Activated CD4-positive, alpha-beta T cell treated with anti-CD3 and anti-CD28 coated beads for 4 hours (primary cell): ENCODE data around the gene CD164.
"Not testable (repeated sequence)": the region's sequence is repeated elsewhere in the genome, so short reads cannot be mapped to it uniquely, and the experiment has no call there.

ENCODE experiments used
- DNase-seq, 2 donors: peaks; one replicate each; pipeline ENCODE4 v3.0.0-alpha.2; 2020

Gene CD164

DNA sequence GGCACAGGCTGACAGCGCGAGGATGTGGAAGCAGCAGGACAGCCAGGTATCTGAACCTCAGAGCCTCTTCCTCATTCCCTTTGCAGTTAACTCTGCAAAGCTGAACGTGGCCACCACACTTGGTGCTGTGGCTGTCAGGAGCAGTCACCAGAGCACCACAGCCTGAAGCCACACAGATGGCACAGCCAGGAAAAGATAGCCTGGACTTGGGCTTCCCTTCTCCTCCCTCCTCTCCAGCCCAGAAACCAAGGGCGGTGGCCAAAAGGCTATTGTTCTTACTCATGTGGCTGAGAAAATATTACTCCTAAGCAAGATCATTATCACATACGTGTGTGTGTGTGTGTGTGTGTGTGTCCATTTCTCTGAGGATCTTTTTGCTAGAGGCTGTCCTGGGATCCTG is 39.8 kb downstream of the CD164 start:
- DNase-seq = no peak

DNA sequence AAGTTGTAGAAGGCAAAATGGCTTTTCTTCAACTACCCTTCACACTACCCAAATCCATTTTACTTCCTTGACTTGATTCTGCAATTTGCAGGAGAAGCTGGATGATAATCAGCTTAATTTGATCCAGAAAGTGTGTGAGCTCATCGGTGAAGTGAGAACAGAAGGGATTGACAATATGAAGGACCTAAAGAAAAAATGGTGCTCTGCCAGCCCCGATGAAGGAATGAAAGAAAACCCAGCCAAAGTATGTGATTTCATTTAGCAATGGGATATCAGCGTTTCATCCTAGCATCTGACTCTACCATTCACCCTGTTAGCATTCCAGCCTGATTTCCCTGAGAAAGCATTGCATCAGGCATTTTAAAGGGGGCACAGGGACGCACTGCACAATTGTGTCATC is 41.5 kb downstream of the CD164 start:
- no peak for DNase-seq

DNA sequence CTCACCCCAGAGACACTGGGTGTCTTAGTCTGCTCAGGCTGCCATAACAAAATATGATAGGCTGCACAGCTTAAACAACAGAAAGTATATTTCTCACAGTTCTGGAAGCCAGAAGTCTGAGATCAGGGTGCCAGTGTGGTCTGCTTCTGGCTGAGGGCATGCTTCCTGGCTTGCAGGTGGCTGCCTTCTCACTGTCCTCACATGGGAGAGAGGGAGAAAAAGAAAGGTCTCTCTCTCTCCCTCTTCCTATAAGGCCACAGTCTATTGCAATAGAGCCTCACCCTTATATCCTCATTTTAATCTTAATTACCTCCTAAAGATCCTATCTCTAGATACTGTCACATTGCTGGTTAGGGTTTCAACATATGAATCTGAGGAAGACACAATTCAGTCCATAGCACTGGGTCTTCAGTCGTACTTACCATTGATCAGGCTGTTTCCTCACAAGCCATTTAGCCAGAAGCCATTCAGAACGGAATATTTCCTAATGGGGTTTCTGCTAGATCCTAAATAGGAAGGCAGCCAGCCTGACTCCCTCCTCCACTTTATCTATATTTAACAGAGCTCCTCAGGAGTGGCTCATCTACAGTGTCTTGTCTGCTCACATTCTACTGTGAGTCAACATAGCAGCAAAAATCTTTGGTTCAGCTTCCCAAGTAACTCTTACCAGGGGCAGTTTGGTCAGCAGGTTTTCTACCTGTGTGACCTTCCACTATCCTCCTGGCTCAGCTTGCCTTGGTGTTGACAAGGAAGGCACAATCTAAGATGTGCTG is 42.2 kb downstream of the CD164 start:
- no peak for DNase-seq

DNA sequence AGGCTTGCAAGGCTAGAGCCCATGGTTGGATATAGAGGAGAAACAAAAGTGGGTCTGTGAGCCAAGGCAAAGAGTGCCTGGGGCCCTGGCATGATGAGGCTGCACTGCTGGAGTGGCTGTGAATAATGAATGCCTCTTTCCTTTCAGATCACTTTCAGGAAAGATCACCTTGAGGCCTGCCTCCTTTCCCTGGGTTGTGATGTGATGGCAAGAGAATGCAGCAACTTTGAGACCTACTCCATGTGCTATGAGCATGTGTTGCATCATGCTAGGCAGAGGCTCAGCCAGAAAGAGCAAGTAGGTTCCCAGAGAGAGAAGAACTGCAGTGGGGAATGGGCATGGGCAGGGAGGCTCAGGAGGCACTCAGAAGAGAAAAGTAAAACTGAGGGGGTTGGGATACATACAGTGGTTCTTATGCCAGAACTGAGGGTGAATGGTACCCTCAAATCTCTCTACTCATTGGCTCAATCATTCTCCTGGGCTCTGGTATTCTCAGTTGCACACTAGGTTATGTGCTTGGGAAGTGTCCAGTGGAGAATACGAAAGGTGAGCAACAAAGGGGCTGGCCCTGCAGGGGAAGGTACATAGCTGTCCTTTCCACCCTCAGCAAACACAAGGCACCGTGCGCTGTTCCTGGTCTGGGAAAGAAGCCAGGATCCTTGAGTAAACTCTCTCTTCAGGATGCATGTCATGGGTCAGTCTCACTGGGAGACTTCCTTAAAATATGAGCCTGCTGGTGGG is 45.9 kb downstream of the CD164 start:
- DNase-seq = no peak

DNA sequence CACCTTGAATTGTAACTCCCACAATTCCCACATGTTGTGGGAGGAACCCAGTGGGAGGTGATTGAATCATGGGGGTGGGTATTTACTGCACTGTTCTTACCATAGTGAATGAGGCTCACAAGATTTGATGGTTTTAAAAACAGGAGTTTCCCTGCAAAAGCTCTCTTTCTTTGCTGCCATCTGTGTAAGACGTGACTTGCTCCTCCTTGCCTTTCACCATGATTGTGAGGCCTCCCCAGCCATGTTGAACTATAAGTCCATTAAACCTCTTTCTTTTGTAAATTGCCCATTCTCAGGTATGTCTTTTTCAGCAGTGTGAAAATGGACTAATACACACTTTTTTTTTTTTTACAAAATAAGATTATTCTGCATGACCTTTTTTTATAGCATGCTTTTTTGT is 48.4 kb downstream of the CD164 start:
- not testable (repeated sequence) for DNase-seq

DNA sequence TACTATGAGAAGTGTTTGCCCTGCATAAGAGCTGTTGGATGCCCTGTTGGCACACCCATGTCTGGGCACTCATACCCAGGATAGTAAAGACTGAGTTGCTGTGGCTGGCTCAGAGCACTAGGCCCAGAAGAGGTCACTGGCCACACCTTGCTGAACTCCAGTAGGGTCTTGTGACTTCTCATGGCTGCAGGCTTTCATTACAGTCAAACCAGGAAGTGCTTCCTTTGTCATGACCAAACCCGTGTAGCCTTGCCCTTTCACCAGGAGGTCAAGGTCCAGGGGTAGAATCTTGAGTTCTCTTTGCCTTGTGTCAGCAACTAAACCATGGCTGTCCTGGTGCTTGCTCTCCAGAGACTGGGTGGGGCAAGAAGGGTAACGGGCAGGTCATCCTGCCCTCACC is 49.5 kb downstream of the CD164 start:
- no peak for DNase-seq

DNA sequence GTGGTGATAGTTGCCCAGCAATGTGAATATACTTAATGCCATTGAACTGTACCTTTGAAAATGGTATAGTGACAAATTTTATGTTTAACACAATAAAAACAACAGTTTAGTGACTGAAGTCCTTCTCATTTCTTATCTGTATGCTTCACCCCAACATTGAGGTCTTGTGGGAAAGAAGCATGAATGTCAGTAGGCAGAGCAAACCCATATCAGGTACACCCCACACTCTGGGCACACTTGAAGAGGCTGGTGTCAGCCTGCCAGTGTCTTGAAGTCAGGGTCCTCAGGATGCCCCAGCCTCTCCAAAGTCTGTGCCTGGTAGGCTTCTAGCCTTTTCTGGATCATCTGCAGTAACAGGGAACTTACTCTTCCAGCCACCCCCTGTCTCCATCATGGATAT is 51.2 kb downstream of the CD164 start:
- DNase-seq = no peak

DNA sequence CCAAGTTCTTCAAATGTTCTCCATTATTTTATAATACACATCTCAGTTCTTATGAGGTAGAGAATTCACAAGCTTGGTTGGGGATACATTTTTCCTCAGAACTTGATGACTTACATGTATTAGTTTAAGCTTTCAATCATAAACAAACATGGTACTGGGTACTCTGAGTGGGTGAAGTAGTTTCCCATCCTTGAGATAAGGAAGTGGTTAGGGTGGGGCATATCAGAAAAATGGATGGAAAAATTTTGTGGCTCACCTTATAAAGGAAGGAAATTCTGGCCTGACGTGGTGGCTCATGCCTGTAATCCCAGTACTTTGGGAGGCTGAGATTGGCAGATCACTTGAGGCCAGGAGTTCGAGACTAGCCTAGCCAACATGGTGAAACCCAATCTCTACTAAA is 52.0 kb downstream of the CD164 start:
- no peak for DNase-seq

DNA sequence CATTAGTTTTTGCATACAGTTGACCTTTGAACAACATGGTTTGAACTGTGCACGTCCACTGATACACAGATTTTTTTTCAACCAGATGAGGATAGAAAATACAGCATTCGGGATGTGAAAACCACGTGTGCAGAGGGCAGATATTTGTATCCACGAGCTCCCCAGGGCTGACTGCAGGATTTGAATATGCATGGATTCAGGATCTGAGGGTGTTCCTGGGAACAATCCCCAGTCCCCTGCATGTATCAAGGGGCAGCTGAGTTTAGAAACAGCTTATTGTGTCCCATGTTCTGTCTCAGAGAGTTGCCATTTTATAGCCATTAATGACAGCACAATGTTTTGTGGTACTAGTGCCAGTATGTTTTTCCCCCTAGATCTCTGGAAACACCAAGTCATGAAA is 53.6 kb downstream of the CD164 start:
- DNase-seq = no peak

DNA sequence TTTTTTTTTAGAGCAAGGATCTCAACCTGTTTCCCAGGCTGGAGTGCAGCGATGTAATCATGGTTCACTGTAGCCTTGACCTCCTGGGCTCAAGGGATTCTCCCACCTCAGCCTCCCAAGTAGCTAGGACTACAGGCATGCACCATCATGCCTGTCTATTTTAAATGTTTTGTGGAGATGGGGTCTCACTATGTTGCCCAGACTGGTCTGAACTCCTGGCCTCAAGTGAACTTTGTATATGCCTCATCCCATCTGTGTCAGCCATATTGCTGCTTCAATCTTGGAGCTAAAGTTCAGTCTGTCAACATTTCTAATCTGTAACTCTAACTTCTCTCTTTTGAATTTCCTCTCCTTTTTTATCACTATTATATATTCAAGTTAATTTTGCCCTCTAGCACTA is 54.3 kb downstream of the CD164 start:
- DNase-seq = no peak

DNA sequence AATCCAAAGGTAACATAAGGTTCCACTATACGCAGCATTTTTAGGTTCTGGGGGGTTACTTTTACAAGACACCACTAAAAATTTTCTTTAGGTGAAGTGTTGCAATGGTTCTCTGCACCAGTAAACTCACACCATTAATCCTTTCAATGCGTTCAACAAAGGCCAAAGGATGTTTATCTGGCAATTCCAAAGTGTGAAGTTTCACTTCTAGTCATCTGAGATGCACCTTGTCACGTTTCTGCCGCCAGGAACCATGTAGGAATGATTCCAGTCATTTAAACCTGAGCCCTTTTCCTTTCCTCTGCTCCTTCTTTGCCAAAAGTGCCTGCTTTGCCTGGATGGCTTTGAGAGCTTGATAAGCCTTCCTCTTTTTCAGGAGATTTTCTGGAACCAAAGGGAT is 54.8 kb downstream of the CD164 start:
- DNase-seq = no peak

DNA sequence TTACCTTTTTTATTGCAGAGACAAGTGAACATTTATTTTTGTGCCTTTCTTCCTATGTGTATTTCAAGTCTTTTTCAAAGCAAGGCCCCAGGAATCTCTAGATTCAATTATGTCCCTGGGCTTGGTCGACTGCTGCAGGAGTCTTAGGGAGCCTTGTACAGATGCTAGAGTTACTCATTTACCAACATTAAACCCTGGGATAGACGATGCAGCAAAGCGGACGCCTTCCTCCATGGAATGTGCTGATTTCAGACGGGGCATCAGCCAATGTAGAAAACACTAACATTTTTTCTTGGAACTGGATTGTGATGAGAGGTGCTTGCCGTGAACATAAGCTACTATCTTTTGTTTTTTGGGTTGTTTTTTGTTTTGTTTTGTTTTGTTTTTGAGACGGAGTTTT is 55.9 kb downstream of the CD164 start:
- no peak for DNase-seq

DNA sequence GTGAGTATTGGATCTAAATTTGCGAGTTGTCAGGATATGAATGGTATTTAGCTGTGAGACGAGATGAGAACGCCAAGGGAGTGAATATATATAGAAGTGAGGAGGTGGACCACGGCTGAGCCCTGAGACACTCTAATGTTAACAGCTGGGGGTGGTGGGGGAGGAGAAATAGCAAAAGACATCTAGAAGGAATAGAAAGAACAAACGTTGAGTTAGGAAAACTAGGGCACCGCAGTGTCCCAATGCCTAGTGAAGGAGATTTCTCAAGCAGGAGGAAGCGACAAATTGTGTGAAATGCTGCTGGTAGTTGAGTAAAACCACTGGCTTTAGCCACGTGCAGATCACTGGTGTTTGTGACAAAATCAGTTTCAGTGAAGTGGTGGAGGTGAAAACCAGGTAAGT is 56.9 kb downstream of the CD164 start:
- DNase-seq = no peak

DNA sequence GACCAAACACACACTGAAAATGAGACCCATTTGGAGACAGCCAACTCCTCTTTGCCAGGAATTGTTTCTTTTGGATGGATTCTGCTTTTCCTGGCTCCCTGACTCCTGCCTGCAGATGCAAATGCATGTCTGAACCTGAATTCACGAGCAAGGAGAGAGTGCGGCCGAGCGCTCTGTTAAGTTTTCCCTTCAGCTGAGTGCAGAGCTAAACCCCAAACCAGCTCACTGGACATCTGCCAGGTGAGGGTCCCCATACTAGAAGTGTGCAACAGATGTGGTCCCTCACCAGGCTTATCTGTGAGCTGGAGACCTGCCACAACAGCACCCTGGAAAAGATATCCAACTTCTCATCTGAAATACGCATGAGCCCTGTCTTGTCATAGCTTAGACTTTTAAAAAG is 59.0 kb downstream of the CD164 start:
- DNase-seq = no peak

DNA sequence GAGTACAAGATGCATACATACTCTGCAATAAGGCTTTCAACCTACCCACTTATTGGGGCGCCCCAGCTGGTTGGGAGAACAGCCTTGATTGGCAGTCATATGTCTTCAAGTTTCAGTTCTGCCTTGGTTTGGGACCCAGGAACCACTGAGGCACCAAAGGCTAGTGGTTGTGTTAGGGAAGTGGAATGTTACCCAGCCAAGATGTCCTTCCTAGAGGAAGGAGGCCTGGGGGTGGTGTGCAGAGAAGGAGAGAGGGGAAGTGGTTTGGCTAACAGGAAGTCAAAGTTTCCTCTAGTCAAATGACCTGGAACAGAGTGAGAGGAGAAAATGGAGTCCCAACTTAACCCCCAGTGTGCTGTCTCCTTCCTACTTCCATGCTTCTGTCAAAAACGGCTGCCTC is 59.4 kb downstream of the CD164 start:
- DNase-seq = no peak

DNA sequence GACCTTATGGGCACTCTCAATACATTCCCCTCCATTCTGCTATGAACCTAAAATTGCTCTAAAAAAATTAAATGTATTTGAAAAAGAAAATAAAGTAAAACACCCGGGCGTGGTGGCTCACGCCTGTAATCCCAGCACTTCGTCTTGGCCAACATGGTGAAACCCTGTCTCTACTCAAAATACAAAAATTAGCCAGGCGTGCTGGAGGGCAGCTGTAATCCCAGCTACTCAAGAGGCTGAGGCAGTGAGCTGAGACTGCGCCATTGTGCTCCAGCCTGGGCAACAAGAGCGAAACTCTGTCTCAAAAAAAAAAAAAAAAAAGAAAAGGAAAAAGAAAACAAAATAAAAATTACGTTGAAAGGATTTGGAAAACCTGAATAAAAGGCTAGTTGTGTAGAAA is 60.5 kb downstream of the CD164 start:
- no peak for DNase-seq

DNA sequence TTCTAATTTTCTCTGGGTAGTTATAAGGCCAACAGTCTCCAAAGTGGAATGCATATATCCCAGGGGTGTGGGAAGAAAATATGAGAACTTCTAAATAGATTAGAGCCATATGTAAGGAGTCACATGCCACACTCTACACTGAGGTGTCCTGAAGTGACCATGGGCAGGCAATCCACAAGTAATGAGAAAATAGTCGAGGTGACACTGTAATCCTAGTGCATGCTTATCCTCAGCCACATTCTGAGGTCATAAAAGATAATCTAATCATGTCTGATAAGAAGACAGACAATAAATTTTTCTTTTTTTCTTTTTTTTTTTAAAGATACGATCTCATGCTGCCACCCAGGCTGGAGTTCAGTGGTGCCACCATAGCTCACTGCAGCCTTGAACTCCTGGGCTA is 62.2 kb downstream of the CD164 start:
- DNase-seq = no peak

DNA sequence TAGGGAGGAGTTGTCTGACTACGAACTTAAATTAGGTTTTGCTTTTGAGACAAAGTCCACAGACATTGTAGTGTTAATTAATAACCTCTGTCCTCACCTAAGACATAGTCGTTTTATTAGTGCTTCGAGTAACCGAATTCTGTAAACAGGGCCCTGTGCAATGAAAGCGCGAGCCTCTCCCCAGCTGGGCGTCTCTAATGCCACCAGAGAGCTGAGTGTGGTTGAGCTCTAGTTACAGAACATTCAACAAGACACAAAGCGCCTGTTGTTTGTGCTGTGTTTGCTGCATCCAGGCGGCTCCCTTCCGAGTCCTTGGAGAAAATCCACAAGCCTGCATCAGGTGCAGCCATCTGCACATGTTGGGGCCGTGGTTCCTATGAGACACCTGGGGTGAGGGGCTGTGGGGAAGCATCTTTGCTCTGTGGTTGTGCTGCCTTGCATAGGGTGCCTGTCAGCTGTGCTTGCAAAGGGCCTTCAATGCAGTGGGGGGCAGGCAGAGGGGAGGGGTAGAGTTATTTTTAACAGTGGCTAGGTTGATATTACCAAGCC is 63.9 kb downstream of the CD164 start:
- DNase-seq = no peak

DNA sequence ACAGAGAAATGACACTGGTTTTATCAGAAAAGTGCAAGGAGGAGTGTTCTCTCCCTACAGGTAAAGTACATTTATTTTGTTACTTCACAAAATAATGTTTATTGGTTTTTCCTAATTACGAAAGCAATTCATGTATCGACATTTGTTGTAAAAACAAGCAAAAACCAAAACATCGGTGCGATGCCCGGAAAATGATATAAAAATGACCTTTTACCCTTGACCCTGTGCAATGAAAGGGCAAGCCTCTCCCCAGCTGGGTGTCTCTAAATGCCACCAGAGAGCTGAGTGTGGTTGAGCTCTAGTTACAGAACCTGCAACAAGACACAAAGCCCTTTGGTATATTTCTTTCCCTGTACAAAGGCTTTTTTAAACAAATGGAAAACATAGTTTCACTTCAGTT is 65.4 kb downstream of the CD164 start:
- no peak for DNase-seq
